HEK293 (cell line): ENCODE measurements around the gene TRIM72.
"Not testable (repeated sequence)": the region's sequence is repeated elsewhere in the genome, so short reads cannot be mapped to it uniquely, and the experiment has no call there.

Source experiments
- CTCF ChIA-PET: fragments of 350-600 bp; formaldehyde crosslinking; extraction: SDS; loops from one replicate; lab custom pipeline; 2021; ENCODE audit warnings: antibody characterized with exemption; lab: Yijun Ruan, JAX
- POLR2A ChIA-PET: fragments of 300-600 bp; formaldehyde crosslinking; extraction: SDS; loops from one replicate; lab custom pipeline; 2020; ENCODE audit warnings: antibody characterized with exemption, inconsistent platforms; lab: Yijun Ruan, JAX
- H3K27ac ChIP-seq: fragments of 200-500 bp; sonication (Bioruptor generic); 2 replicates; pipeline ENCODE4 v1.5.1; 2014; ENCODE audit warnings: low read depth, low read length, control low read depth, inconsistent platforms; ENCODE audit errors: extremely low read depth
- H3K36me3 ChIP-seq, 2 experiments: fragments of 200-500 bp in 1 of 2; sonication (Bioruptor generic) in 1 of 2; 1 replicate in 1 of 2; 2 replicates in 1 of 2; pipeline ENCODE4 v1.5.1; 2014 to 2017; ENCODE audit warnings: inconsistent platforms in 2 of 2, low read length in 2 of 2; ENCODE audit not compliant: control insufficient read depth in 2 of 2, insufficient read depth in 1 of 2
- H3K4me1 ChIP-seq: fragments of 200-500 bp; sonication (Bioruptor generic); 2 replicates; pipeline ENCODE4 v1.5.1; 2014; ENCODE audit warnings: mild to moderate bottlenecking, low read length, inconsistent platforms; ENCODE audit not compliant: control insufficient read depth, insufficient read depth
- H3K4me3 ChIP-seq: 2 replicates; pipeline ENCODE4 v1.5.1; 2011; ENCODE audit warnings: low read depth, mild to moderate bottlenecking, control low read depth, low read length, moderate library complexity
- H3K9me3 ChIP-seq: fragments of 200-500 bp; sonication (Bioruptor generic); 2 replicates; pipeline ENCODE4 v1.5.1; 2014; ENCODE audit warnings: low read depth, low read length, inconsistent platforms; ENCODE audit not compliant: control insufficient read depth, insufficient read depth
- EGR2 ChIP-seq: fragments of 450-650 bp; formaldehyde crosslinking; IDR thresholded peaks from 2 replicates; pipeline ENCODE4 v1.5.1; 2016; ENCODE audit warnings: low read depth, missing biosample characterization, missing genetic modification characterization
- GLI4 ChIP-seq: fragments of 450-650 bp; formaldehyde crosslinking; IDR thresholded peaks from 2 replicates; pipeline ENCODE4 v1.5.1; 2016; ENCODE audit warnings: missing biosample characterization, missing genetic modification characterization
- IKZF3 ChIP-seq: fragments of 450-650 bp; IDR thresholded peaks from 2 replicates; pipeline ENCODE4 v1.5.0; 2018; ENCODE audit warnings: missing biosample characterization, mild to moderate bottlenecking, missing genetic modification characterization, moderate library complexity
- SCRT2 ChIP-seq: fragments of 450-650 bp; formaldehyde crosslinking; IDR thresholded peaks from 2 replicates; pipeline ENCODE4 v1.5.1; 2016; ENCODE audit warnings: missing biosample characterization, missing genetic modification characterization
- ZBTB17 ChIP-seq: fragments of 450-650 bp; formaldehyde crosslinking; IDR thresholded peaks from 2 replicates; pipeline ENCODE4 v1.5.1; 2016; ENCODE audit warnings: missing biosample characterization, missing genetic modification characterization
- ZFP69B ChIP-seq: fragments of 450-650 bp; formaldehyde crosslinking; IDR thresholded peaks from 2 replicates; pipeline ENCODE4 v1.5.1; 2016; ENCODE audit warnings: missing biosample characterization, missing genetic modification characterization
- ZNF18 ChIP-seq: fragments of 450-650 bp; formaldehyde crosslinking; IDR thresholded peaks from 2 replicates; pipeline ENCODE4 v1.5.1; 2016; ENCODE audit warnings: missing biosample characterization, missing genetic modification characterization
- ZNF184 ChIP-seq: fragments of 450-650 bp; IDR thresholded peaks from 2 replicates; pipeline ENCODE4 v1.5.1; 2018; ENCODE audit warnings: missing biosample characterization, mild to moderate bottlenecking, missing genetic modification characterization
- ZNF239 ChIP-seq: fragments of 450-650 bp; formaldehyde crosslinking; IDR thresholded peaks from 2 replicates; pipeline ENCODE4 v1.5.1; 2016; ENCODE audit warnings: missing biosample characterization, missing genetic modification characterization
- ZNF423 ChIP-seq: fragments of 450-650 bp; formaldehyde crosslinking; IDR thresholded peaks from 2 replicates; pipeline ENCODE4 v1.5.1; 2016; ENCODE audit warnings: missing biosample characterization, missing genetic modification characterization
- ZNF560 ChIP-seq: fragments of 450-650 bp; formaldehyde crosslinking; IDR thresholded peaks from 2 replicates; pipeline ENCODE4 v1.5.1; 2017; ENCODE audit warnings: missing biosample characterization, missing genetic modification characterization, borderline replicate concordance
- ZNF600 ChIP-seq: fragments of 450-650 bp; formaldehyde crosslinking; IDR thresholded peaks from 2 replicates; pipeline ENCODE4 v1.5.1; 2016; ENCODE audit warnings: missing biosample characterization, missing genetic modification characterization
- ZNF670 ChIP-seq: fragments of 450-650 bp; formaldehyde crosslinking; IDR thresholded peaks from 2 replicates; pipeline ENCODE4 v1.5.1; 2016; ENCODE audit warnings: missing biosample characterization, missing genetic modification characterization, low read depth
- TF ChIP-seq, protein P1 (sequence below): fragments of 450-650 bp; formaldehyde crosslinking; IDR thresholded peaks from 2 replicates; pipeline ENCODE4 v1.5.1; 2016; ENCODE audit warnings: missing biosample characterization, missing genetic modification characterization
- TF ChIP-seq, protein P2 (sequence below): fragments of 450-650 bp; formaldehyde crosslinking; IDR thresholded peaks from 2 replicates; pipeline ENCODE4 v1.5.1; 2016; ENCODE audit warnings: missing biosample characterization, missing genetic modification characterization

Gene TRIM72

DNA sequence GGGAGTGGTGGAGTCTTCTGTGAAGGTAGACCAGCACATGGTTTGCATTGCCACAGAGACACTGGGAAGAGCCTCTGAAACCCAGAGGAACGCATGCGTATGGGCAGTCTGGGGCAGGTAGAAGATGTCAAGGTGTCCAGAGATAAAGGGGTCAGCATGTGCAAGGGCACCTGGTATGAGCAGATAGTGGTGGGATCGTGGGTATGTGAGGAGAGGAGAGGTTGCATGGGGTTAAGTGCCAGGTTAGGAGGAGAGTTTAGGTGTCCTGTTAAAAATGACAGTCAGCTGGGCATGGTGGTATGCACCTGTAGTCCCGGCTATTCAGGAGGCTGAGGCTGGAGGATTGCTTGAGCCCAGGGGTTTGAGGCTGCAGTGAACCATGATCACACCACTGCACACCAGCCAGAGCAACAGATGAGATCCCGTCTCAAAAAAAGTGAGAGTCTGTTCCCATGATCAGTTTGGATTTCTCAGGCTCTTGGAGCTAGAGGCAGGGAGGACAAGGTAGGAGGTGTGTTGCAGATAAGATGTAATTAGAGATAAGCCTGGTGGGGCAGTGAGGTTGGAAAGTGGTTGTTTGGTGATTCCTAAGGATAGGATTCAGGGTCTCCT, 14.4 kb upstream of the TRIM72 start:
- ChIA-PET CTCF (no interaction called here), POLR2A (interaction anchor here (0.6 to 2.2 kb wide), 6 partner anchors 9 to 298 kb away, joined by 4 to 6 read pairs (median 5); partner anchors contain the start of gene KAT8)
- Histone ChIP-seq H3K36me3 (peaks cover 19 to 46% of the 10 kb centered on the region in 2 experiments; a peak in 2 of 3 replicates), H3K4me1 (no peaks in the 10 kb centered on the region)
- TF ChIP-seq, protein P1, sequence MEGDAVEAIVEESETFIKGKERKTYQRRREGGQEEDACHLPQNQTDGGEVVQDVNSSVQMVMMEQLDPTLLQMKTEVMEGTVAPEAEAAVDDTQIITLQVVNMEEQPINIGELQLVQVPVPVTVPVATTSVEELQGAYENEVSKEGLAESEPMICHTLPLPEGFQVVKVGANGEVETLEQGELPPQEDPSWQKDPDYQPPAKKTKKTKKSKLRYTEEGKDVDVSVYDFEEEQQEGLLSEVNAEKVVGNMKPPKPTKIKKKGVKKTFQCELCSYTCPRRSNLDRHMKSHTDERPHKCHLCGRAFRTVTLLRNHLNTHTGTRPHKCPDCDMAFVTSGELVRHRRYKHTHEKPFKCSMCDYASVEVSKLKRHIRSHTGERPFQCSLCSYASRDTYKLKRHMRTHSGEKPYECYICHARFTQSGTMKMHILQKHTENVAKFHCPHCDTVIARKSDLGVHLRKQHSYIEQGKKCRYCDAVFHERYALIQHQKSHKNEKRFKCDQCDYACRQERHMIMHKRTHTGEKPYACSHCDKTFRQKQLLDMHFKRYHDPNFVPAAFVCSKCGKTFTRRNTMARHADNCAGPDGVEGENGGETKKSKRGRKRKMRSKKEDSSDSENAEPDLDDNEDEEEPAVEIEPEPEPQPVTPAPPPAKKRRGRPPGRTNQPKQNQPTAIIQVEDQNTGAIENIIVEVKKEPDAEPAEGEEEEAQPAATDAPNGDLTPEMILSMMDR (tag by site-specific recombination), result no peak
- TF ChIP-seq ZNF184 (tag by site-specific recombination), result no peak
- 0 out of 2 replicates have a peak, but pooled peaks have one; percentile 11 for TF ChIP-seq ZNF239 (tag by site-specific recombination)
- no peak for TF ChIP-seq GLI4
- peak; percentile 46; the same call in 1 of the 2 replicates for TF ChIP-seq ZNF600 (tag by site-specific recombination)
- TF ChIP-seq ZNF18 (tag by site-specific recombination), result peak; percentile 74; the same call in 1 of the 2 replicates
- peak; percentile 21; the same call in 1 of the 2 replicates for TF ChIP-seq ZBTB17 (tag by site-specific recombination)
- TF ChIP-seq ZNF423 (tag by site-specific recombination), result no peak
- no peak for TF ChIP-seq ZNF670
- peak; percentile 68 for TF ChIP-seq SCRT2 (tag by site-specific recombination)
- no peak for TF ChIP-seq ZNF560
- TF ChIP-seq EGR2 (tag by site-specific recombination), result no peak
- TF ChIP-seq, all 188 proteins: peak for 5
- no peak overlapping the region for H3K4me3 ChIP-seq
- H3K9me3 ChIP-seq, result no peaks in the 10 kb centered on the region
- H3K27ac ChIP-seq, result no peak overlapping the region

GRCh38 chr16:31200111-31200510, 13.8 kb upstream of the TRIM72 start:
- not testable (repeated sequence) for H3K4me1 ChIP-seq, H3K9me3 ChIP-seq, H3K27ac ChIP-seq, H3K4me3 ChIP-seq
- ChIA-PET POLR2A (interaction anchor here (1.8 to 2.2 kb wide), 2 partner anchors 10 to 15 kb away, joined by 4 to 6 read pairs; no protein-coding TSS in a partner anchor), CTCF (interaction anchor here (0.9 kb wide), 1 partner anchor 183 kb away, joined by 3 read pairs; no protein-coding TSS in a partner anchor)
- H3K36me3 ChIP-seq, result peaks cover 13 to 41% of the 10 kb centered on the region in 2 experiments; a peak in 2 of 3 replicates
- TF ChIP-seq, protein P2, sequence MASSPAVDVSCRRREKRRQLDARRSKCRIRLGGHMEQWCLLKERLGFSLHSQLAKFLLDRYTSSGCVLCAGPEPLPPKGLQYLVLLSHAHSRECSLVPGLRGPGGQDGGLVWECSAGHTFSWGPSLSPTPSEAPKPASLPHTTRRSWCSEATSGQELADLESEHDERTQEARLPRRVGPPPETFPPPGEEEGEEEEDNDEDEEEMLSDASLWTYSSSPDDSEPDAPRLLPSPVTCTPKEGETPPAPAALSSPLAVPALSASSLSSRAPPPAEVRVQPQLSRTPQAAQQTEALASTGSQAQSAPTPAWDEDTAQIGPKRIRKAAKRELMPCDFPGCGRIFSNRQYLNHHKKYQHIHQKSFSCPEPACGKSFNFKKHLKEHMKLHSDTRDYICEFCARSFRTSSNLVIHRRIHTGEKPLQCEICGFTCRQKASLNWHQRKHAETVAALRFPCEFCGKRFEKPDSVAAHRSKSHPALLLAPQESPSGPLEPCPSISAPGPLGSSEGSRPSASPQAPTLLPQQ (tag by site-specific recombination), result peak; percentile 45; the same call in 1 of the 2 replicates
- TF ChIP-seq IKZF3 (0 out of 2 replicates have a peak, but pooled peaks have one; percentile 43), ZFP69B (0 out of 2 replicates have a peak, but pooled peaks have one; percentile 25)
